GM21576 (cell line): ENCODE results near the gene ZNF749.
A peak's percentile ranks its signal among the peaks of the same experiment; 100 is the strongest.
"Not testable (repeated sequence)": the region's sequence is repeated elsewhere in the genome, so short reads cannot be mapped to it uniquely, and the experiment has no call there.

ENCODE experiments used
- ATAC-seq: cut with Tn5 transposase; IDR thresholded peaks from one replicate; pipeline ENCODE4 v1.9.1; 2021; ENCODE audit warnings: mild to moderate bottlenecking, moderate library complexity; ENCODE audit not compliant: unreplicated experiment

ZNF749 gene

DNA sequence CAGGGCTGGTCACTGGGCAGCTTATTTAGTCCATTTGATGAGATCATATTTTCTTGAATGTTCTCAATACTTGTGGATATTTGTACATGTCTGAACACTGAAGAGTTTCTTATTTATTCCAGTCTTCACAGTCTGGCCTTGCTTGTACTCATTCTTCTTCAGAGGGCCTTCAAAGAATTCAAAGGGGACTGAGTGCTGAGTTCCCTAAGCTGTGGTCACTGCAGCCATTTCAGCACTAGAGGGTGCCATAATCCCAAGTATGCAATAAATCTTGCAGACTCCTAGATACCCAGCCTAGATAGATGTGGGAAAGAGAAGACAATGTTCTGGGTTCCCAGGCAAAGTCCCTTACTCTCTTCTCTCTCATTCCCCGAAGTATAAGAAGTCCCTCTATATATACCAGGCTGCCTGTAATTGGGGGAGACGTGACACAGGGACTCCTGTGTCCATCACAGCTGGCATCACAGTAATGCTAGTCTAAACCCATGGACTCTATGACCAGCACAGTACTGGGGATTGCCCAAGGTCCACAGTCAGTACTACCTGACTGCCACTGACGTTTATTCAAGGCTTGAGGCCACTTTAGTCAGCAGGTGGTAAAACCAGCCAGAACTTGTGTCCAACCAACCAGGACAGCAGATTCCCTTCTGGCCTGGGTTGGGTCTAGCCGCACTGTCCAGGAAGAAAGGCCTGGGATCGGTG lies 30.7 kb downstream of the ZNF749 start:
- no peak for ATAC-seq

- ATAC-seq, result no peak
These were observed 31.4 kb downstream of the ZNF749 start for GRCh38 chr19:57466489-57466888.

DNA sequence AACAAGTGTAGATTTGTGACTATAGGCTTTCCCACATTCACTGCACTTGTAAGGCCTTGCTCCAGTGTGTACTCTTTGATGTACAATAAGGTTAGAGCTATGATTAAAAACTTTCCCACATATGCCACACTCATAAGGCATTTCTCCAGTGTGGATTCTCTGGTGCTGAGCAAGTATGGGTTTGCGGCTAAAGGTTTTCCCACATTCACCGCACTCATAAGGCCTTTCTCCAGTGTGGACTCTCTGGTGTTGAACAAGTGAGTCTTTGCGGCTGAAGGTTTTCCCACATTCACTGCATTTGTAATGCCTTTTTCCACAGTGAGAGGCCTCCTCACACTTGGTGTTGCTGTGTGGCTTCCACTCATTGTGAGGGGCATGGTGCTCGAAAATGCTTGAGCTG lies 38.5 kb downstream of the ZNF749 start:
- ATAC-seq, result no peak

GRCh38 chr19:57477191-57478008 lies 42.3 kb downstream of the ZNF749 start, which contains the start of gene ZNF772:
ZNF772 (minus strand) TSS chr19:57477566; CDS start chr19:57477309, 257 bp downstream.
- peak; percentile 92 for ATAC-seq

DNA sequence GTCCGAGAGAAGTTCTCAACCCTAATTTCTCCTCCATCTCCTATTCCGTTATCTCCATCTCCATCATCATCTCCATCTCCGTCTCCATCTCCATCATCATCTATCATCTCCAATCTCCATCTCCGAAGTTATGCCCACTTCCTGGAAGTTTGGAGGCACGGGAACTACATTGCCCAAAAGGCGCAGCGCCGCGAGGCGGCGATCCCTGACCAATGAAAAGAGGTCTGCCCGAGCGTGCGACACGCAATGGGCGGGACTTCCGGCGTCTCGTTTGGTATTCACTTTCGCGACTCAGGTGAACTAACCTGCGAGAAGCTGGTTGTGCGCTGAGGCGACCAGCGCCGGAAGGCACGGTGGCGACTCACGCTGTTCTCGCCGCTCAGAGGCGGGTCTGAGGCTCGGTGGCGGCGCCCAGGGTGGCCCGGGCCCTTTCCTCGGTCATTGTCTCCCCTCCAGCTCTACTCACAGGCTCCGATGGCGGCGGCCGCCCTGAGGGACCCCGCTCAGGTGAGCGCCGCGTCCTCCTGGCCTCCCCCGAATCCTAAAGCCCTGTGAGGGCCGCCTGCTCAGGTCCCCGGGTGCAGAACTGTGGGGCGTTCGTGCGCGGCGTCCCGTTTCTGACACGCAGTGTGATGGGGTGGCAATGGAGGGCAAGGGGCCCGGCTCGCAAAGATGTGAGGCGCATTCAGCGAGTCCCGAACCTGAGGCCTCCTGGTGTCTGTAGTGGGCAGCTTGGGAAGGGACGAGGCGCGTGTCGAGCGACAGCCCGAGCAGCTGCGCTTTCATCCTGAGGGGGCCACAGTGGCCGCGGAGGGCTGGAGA lies 52.6 kb downstream of the ZNF749 start, which contains the start of gene ZNF419:
TSS of gene ZNF419 (plus strand) at position 274 of the 822 bp plus-strand sequence. CDS start at position 475, 201 bp downstream.
- peak; percentile 95 for ATAC-seq

DNA sequence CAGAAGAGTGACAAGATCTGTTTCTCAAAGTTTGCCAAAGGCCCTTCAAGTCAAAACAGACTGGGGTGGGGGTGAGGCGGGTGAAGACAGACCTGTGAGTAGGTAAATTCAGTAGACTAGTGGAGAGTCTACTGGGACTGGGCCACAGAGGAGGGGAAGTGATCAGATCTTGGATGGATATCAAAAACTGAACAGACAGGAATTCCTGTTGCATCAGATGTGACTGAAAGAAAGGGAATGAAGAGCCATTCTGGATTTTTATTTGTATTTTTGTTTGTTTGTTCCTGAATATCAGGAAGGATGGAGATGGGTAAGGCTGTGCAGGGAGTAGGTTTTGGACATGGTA lies 53.1 kb downstream of the ZNF749 start:
- not testable (repeated sequence) for ATAC-seq
